BE2C (cell line): ENCODE results near the gene CRIM1.

Experiments
- DNase-seq: peaks from one replicate; pipeline ENCODE4 v3.0.0-alpha.2; 2020
- H3K27me3 ChIP-seq: fragments of 250-450 bp; sonication (Bioruptor Pico); 2 replicates; pipeline ENCODE4 v1.5.1; 2020; ENCODE audit warnings: mild to moderate bottlenecking
- H3K36me3 ChIP-seq: fragments of 250-450 bp; sonication (Bioruptor Pico); 2 replicates; pipeline ENCODE4 v1.5.1; 2020; ENCODE audit warnings: mild to moderate bottlenecking
- H3K4me1 ChIP-seq: fragments of 250-450 bp; sonication (Bioruptor Pico); 2 replicates; pipeline ENCODE4 v1.5.1; 2020
- H3K4me3 ChIP-seq: 2 replicates; pipeline ENCODE4 v1.5.1; 2011; ENCODE audit warnings: low read depth, low read length
- H3K9me3 ChIP-seq: fragments of 250-450 bp; sonication (Bioruptor Pico); 2 replicates; pipeline ENCODE4 v1.5.1; 2020
- CTCF ChIP-seq: IDR thresholded peaks from 2 replicates; pipeline ENCODE4 v1.5.1; 2012; ENCODE audit warnings: mild to moderate bottlenecking, low read depth, low read length

CRIM1 gene

GRCh38 chr2:36463365-36463764, 107.8 kb downstream of the CRIM1 start:
- Histone ChIP-seq H3K4me1 (no peaks in the 10 kb centered on the region), H3K36me3 (no peaks in the 10 kb centered on the region)
- no peak for TF ChIP-seq CTCF

GRCh38 chr2:36464006-36464721, 108.6 kb downstream of the CRIM1 start:
- no peaks in the 10 kb centered on the region for H3K9me3 ChIP-seq
- no peaks in the 10 kb centered on the region for H3K4me1 ChIP-seq
- H3K4me3 ChIP-seq: no peak overlapping the region
- no peak for DNase-seq
- no peaks in the 10 kb centered on the region for H3K36me3 ChIP-seq
- peaks cover 10% of the 10 kb centered on the region for H3K27me3 ChIP-seq
- no peak for TF ChIP-seq CTCF

More at GRCh38 chr2:36463365-36463764, 107.8 kb downstream of the CRIM1 start:
- no peak for DNase-seq
- H3K9me3 ChIP-seq: no peaks in the 10 kb centered on the region
- peaks cover 10% of the 10 kb centered on the region for H3K27me3 ChIP-seq
- H3K4me3 ChIP-seq: no peak overlapping the region

GRCh38 chr2:36466135-36466534, 110.6 kb downstream of the CRIM1 start:
- H3K4me1 ChIP-seq: no peaks in the 10 kb centered on the region
- no peak for DNase-seq
- TF ChIP-seq CTCF: no peak
- peaks cover 10% of the 10 kb centered on the region for H3K27me3 ChIP-seq
- H3K36me3 ChIP-seq: no peaks in the 10 kb centered on the region
- no peak overlapping the region for H3K4me3 ChIP-seq
- H3K9me3 ChIP-seq: no peaks in the 10 kb centered on the region

GRCh38 chr2:36468463-36469105, 113.0 kb downstream of the CRIM1 start:
- no peak for TF ChIP-seq CTCF
- DNase-seq: no peak

GRCh38 chr2:36469106-36469477, 113.5 kb downstream of the CRIM1 start:
- H3K4me1 ChIP-seq: no peaks in the 10 kb centered on the region
- peaks cover 3% of the 10 kb centered on the region; the same call in 1 of the 2 replicates for H3K27me3 ChIP-seq
- no peaks in the 10 kb centered on the region for H3K9me3 ChIP-seq
- H3K4me3 ChIP-seq: no peak overlapping the region
- no peak for TF ChIP-seq CTCF
- DNase-seq: no peak
- H3K36me3 ChIP-seq: no peaks in the 10 kb centered on the region

More at GRCh38 chr2:36468463-36469105, 113.0 kb downstream of the CRIM1 start:
- H3K4me3 ChIP-seq: no peak overlapping the region
- no peaks in the 10 kb centered on the region for H3K36me3 ChIP-seq
- H3K9me3 ChIP-seq: no peaks in the 10 kb centered on the region
- H3K4me1 ChIP-seq: no peaks in the 10 kb centered on the region
- peaks cover 5% of the 10 kb centered on the region for H3K27me3 ChIP-seq

- H3K27me3 ChIP-seq: no peaks in the 10 kb centered on the region
- TF ChIP-seq CTCF: no peak
- DNase-seq: no peak
- no peaks in the 10 kb centered on the region for H3K4me1 ChIP-seq
- no peaks in the 10 kb centered on the region for H3K36me3 ChIP-seq
- H3K9me3 ChIP-seq: no peaks in the 10 kb centered on the region
- H3K4me3 ChIP-seq: no peak overlapping the region
Measured at GRCh38 chr2:36469710-36470109, 114.1 kb downstream of the CRIM1 start.
